Stomach (tissue), 9 donors: Measurements from ENCODE around the gene NT5C. TPM values are rescaled to one million over a fixed set of nuclear protein-coding genes. Genes with fewer than 3 reads are reported as not detected.

Experiments
- DNase-seq, 2 donors: peaks; one replicate each; pipeline versions ENCODE4 v3.0.0 to v3.0.0-alpha.2; 2013 to 2019
- H3K27ac ChIP-seq, 5 donors: fragments of 200-600 bp in 4 of 5; sonication (generic) in 4 of 5; one replicate each; pipeline ENCODE4 v1.5.1; 2013 to 2019; ENCODE audit warnings: mild to moderate bottlenecking in 1 of 5, moderate library complexity in 1 of 5
- H3K27me3 ChIP-seq, 3 donors: fragments of 200-600 bp; sonication (generic); one replicate each; pipeline ENCODE4 v1.5.1; 2017 to 2019; ENCODE audit warnings: mixed run types in 1 of 3
- H3K36me3 ChIP-seq, 4 donors: fragments of 200-600 bp; sonication (generic); 1 replicate in 3 of 4; 2 replicates in 1 of 4; pipeline ENCODE4 v1.5.1; 2016 to 2019
- H3K4me1 ChIP-seq, 4 donors: fragments of 200-600 bp; sonication (generic); one replicate each; pipeline ENCODE4 v1.5.1; 2016 to 2019
- H3K4me3 ChIP-seq, 4 donors: fragments of 200-600 bp; sonication (generic) in 3 of 4; one replicate each; pipeline ENCODE4 v1.5.1; 2016 to 2019; ENCODE audit warnings: mild to moderate bottlenecking in 1 of 4
- H3K9me3 ChIP-seq, 4 donors: fragments of 200-600 bp; sonication (generic); one replicate each; pipeline ENCODE4 v1.5.1; 2016 to 2019
- CTCF ChIP-seq, 7 experiments: fragments of 450-650 bp in 4 of 7; fragments of 200-600 bp in 3 of 7; sonication (generic) in 3 of 7; IDR thresholded peaks; one replicate each; pipeline ENCODE4 v1.5.1; 2016 to 2019; ENCODE audit warnings: antibody characterized with exemption in 7 of 7, control low read depth in 2 of 7, mild to moderate bottlenecking in 1 of 7
- EP300 ChIP-seq: sonication (generic); formaldehyde crosslinking; IDR thresholded peaks from one replicate; pipeline ENCODE4 v1.6.1; 2017; ENCODE audit warnings: antibody characterized with exemption
- POLR2A ChIP-seq, 4 donors: fragments of 450-650 bp; IDR thresholded peaks; one replicate each; pipeline ENCODE4 v1.6.1; 2016; ENCODE audit warnings: antibody characterized with exemption in 4 of 4, control low read depth in 2 of 4, mild to moderate bottlenecking in 1 of 4, moderate library complexity in 1 of 4
- POLR2AphosphoS5 ChIP-seq, 3 donors: sonication (generic); formaldehyde crosslinking; IDR thresholded peaks; one replicate each; pipeline ENCODE4 v1.6.1; 2016; ENCODE audit warnings: antibody characterized with exemption in 3 of 3
- WGBS, 5 donors: extraction: QIAGEN DNeasy Blood & Tissue Kit in 3 of 5; methylation state at CpG; one replicate each; pipeline versions ENCODE4 v1.1.5 to v1.1.7; 2013 to 2018; 5-methylcytosine and 5-hydroxymethylcytosine counted together
- intact Hi-C: fragments of 100-400 bp; cut with DNase I; formaldehyde crosslinking; loops from one replicate; pipeline ENCODE4 v1.15.1; 2023; ENCODE audit warnings: low total_unique reads
- polyA plus RNA-seq, 3 donors: library from polyadenylated mRNA; stranded (reverse); fragments of 200-250 nt; gene quantifications; one replicate each; pipeline ENCODE4 v1.2.3, GENCODE V29; 2013
- total RNA-seq, 5 donors: library from RNA; depleted of rRNA; stranded (reverse); fragments of >200 nt; gene quantifications; one replicate each; pipeline versions ENCODE4 v1.1.0 to v1.2.3, GENCODE V29; 2014 to 2016
- donor health status: healthy with polysubstance abuse.
- donor health status: Bipolar disorder and iron deficiency.
- donor health status: healthy.

The NT5C gene
- total and polyA plus RNA-seq, 8 donors, result 24.1 to 472 (median 119) TPM

GRCh38 chr17:75086496-75087181, 44.9 kb downstream of the NT5C start:
- DNase-seq, result peak; percentile 50 to 74
- Histone ChIP-seq H3K4me3 (peak overlapping the region in 1 of 4 donors; percentile 59), H3K9me3 (no peaks in the 10 kb centered on the region), H3K4me1 (peaks cover 30 to 66% (median 44%) of the 10 kb centered on the region in 4 donors), H3K36me3 (no peaks in the 10 kb centered on the region), H3K27ac (peak overlapping the region; percentile 86 to 95 (median 92)), H3K27me3 (no peaks in the 10 kb centered on the region)
- WGBS, 5 donors, result 41 to 57% (median 56%) methylated on average over 15 of the region's 15 CpGs
- no peak for TF ChIP-seq EP300
- TF ChIP-seq POLR2A (IDR thresholded peaks at IDR 0.05), result no peak
- no peak for TF ChIP-seq CTCF (IDR thresholded peaks at IDR 0.05)
- TF ChIP-seq POLR2AphosphoS5 (IDR thresholded peaks at IDR 0.05), result peak in 1 of 3 donors; percentile 23
- intact Hi-C loops, result no loop called here

GRCh38 chr17:75084039-75084660, 47.4 kb downstream of the NT5C start:
- no peak overlapping the region for H3K4me3 ChIP-seq
- DNase-seq, result peak in 1 of 2 donors; percentile 63
- 54 to 59% (median 55%) methylated on average over 12 to 14 of the region's 14 CpGs for WGBS, 5 donors
- no peak overlapping the region for H3K27ac ChIP-seq
- no peaks in the 10 kb centered on the region for H3K27me3 ChIP-seq
- H3K36me3 ChIP-seq, result no peaks in the 10 kb centered on the region
- H3K9me3 ChIP-seq, result no peaks in the 10 kb centered on the region
- H3K4me1 ChIP-seq, result peaks cover 21 to 52% (median 26%) of the 10 kb centered on the region in 4 donors
- TF ChIP-seq POLR2AphosphoS5 (IDR thresholded peaks at IDR 0.05) (no peak), CTCF (IDR thresholded peaks at IDR 0.05) (no peak), EP300 (no peak), POLR2A (IDR thresholded peaks at IDR 0.05) (no peak)
- intact Hi-C loops, result no loop called here

- intact Hi-C loops, result no loop called here
- Histone ChIP-seq H3K27ac (no peak overlapping the region), H3K4me1 (peaks cover 23 to 52% (median 27%) of the 10 kb centered on the region in 4 donors), H3K4me3 (no peak overlapping the region), H3K27me3 (no peaks in the 10 kb centered on the region), H3K9me3 (no peaks in the 10 kb centered on the region), H3K36me3 (no peaks in the 10 kb centered on the region)
- 81 to 88% (median 85%) methylated on average over 6 of the region's 6 CpGs for WGBS, 5 donors
- DNase-seq, result no peak
- no peak for TF ChIP-seq EP300
- no peak for TF ChIP-seq POLR2AphosphoS5 (IDR thresholded peaks at IDR 0.05)
- no peak for TF ChIP-seq CTCF (IDR thresholded peaks at IDR 0.05)
- TF ChIP-seq POLR2A (IDR thresholded peaks at IDR 0.05), result no peak
Measured at GRCh38 chr17:75082683-75083082, 48.9 kb downstream of the NT5C start.

GRCh38 chr17:75081611-75082540, 49.7 kb downstream of the NT5C start:
- peaks cover 24 to 52% (median 28%) of the 10 kb centered on the region in 4 donors for H3K4me1 ChIP-seq
- H3K9me3 ChIP-seq, result no peaks in the 10 kb centered on the region
- TF ChIP-seq EP300 (no peak), CTCF (IDR thresholded peaks at IDR 0.05) (no peak), POLR2AphosphoS5 (IDR thresholded peaks at IDR 0.05) (no peak), POLR2A (IDR thresholded peaks at IDR 0.05) (no peak)
- DNase-seq, result no peak
- H3K27me3 ChIP-seq, result no peaks in the 10 kb centered on the region
- no peak overlapping the region for H3K4me3 ChIP-seq
- no peaks in the 10 kb centered on the region for H3K36me3 ChIP-seq
- WGBS, 5 donors, result 83 to 86% (median 86%) methylated on average over 13 of the region's 13 CpGs
- intact Hi-C loops, result no loop called here
- no peak overlapping the region for H3K27ac ChIP-seq
